SK-N-MC (cell line): ENCODE data around the gene PTGDS.

Experiments
- DNase-seq: peaks from one replicate; pipeline ENCODE4 v3.0.0-alpha.2; 2011; ENCODE audit warnings: low read depth, low spot score
- H3K27ac ChIP-seq: fragments of 200-600 bp; sonication (generic); 2 replicates; pipeline ENCODE4 v1.5.1; 2016; ENCODE audit warnings: mixed run types
- H3K36me3 ChIP-seq: fragments of 200-600 bp; sonication (generic); 2 replicates; pipeline ENCODE4 v1.6.1; 2017; ENCODE audit warnings: antibody characterized with exemption, low read length, mixed read lengths; ENCODE audit not compliant: insufficient read depth
- H3K4me3 ChIP-seq: fragments of 200-600 bp; sonication (generic); 2 replicates; pipeline ENCODE4 v1.5.1; 2016
- H3K9ac ChIP-seq: fragments of 200-600 bp; sonication (generic); 2 replicates; pipeline ENCODE4 v1.8.0; 2017; ENCODE audit warnings: mixed run types, mixed read lengths; ENCODE audit not compliant: insufficient read length
- H3K9me3 ChIP-seq: fragments of 200-600 bp; sonication (generic); 2 replicates; pipeline ENCODE4 v1.6.1; 2017; ENCODE audit warnings: low read depth, mild to moderate bottlenecking, antibody characterized with exemption, low read length, moderate library complexity, mixed read lengths
- EZH2 ChIP-seq: fragments of 200-600 bp; sonication (generic); IDR thresholded peaks from one replicate; pipeline ENCODE4 v1.6.1; 2017; ENCODE audit warnings: antibody characterized with exemption
- FOXP2 ChIP-seq: optimal IDR thresholded peaks from 2 replicates; pipeline ENCODE3; 2011; ENCODE audit warnings: mild to moderate bottlenecking, moderate library complexity; ENCODE audit not compliant: insufficient read depth; ENCODE audit errors: extremely low read length, control extremely low read depth
- POLR2AphosphoS5 ChIP-seq: IDR thresholded peaks from 2 replicates; pipeline ENCODE4 v1.6.1; 2012; ENCODE audit warnings: mild to moderate bottlenecking, low read depth, low read length, borderline replicate concordance

The PTGDS gene

DNA sequence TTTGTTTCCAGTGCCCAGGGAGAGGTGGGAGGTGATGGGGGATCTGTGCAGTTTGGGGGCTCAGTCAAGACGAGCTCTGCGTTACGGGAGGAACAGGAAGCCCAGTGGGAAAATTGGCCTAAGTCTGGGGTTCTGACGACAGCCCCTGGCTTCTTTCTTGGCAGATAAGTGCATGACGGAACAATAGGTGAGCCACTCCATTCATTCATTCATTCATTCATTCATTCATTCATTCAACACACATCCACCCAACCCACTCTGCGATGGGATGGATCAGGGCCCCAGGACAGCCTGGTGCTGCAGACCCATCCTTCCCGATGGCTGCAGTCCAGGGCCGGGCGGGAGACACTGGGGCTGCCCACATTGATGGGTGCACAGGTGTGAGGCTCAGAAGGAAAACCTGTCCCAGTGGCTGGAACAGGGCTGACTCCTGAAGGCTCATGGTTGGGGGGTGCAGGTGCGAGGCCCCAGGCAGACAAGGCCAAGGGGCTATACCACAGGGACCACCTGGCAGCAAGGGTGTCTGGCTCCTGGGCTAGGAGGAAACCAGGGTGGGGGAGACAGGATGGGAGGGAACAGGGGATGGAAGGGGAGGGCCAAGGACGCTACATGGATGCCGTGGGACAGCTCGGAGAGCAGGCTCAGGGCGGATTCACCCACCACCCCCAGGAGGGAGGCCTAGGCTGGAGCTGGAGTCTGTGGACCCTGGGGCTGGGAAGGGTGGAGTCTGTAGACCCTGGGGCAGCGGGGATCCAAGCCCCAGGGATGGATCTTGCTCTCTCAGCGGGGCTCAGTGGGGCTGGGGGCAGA lies 3.6 kb downstream of the PTGDS start:
- TF ChIP-seq FOXP2 (no peak), EZH2 (no peak), POLR2AphosphoS5 (no peak)
- no peaks in the 10 kb centered on the region for H3K9me3 ChIP-seq
- H3K4me3 ChIP-seq: no peak overlapping the region
- H3K36me3 ChIP-seq: no peaks in the 10 kb centered on the region
- H3K27ac ChIP-seq: no peak overlapping the region
- H3K9ac ChIP-seq: no peak overlapping the region
- no peak for DNase-seq

GRCh38 chr9:136981588-136982231 lies 4.4 kb downstream of the PTGDS start:
- TF ChIP-seq FOXP2: no peak
- no peak for TF ChIP-seq POLR2AphosphoS5
- TF ChIP-seq EZH2: no peak
- H3K9me3 ChIP-seq: no peaks in the 10 kb centered on the region
- H3K36me3 ChIP-seq: no peaks in the 10 kb centered on the region
- 0 out of 2 replicates have a peak overlapping the region, but pooled peaks have one; percentile 31 for H3K27ac ChIP-seq
- DNase-seq: no peak
- no peak overlapping the region for H3K4me3 ChIP-seq
- H3K9ac ChIP-seq: no peak overlapping the region

DNA sequence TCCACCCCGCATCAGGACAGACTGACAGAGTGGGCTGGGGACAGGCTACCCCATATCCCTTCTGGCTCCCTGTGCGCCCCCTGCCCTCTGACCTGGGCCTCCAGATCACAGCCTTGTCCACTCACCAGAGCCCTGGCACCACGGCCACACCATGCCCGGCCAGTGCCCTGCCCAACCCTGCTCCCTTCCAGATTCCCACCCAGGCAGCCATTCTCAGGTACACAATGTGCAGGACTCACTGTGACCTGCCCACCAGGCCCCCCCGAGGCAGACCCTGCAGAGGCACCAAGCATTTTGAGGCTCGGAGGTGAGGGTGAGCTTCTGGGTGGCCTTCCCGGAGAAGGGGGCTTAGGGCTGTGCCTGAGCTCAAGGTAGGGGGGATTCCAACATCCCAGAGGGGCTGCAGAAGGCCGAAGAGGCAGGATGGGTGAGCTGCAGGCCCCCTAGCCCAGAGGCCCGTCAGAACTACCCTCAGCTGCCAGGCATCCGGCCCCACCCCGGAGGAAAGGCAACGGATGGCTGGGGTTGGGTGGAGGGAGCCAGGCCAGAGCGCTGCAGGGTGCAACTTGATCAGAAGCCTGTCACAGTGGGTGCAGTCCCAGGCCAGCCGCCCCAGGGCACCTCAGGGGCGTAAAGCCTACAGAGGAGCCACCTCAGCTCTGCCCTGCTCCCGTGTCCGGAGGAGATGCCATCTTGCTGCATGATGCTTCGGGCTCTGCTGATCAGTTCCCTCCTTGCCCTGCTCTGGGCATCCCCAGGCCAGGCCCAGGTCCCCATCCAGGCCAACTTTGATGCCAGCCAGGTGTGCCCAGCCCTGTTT lies 5.1 kb downstream of the PTGDS start, which contains the start of gene LCNL1:
LCNL1 (plus strand) TSS at position 762 of the 820 bp plus-strand sequence. CDS start 594 bp downstream, outside the sequence.
- 0 out of 2 replicates have a peak within 1 kb of the TSS, but pooled peaks have one; percentile 31 for H3K27ac ChIP-seq
- H3K36me3 ChIP-seq: no peaks in the 10 kb centered on the region
- H3K4me3 ChIP-seq: no peak within 1 kb of the TSS
- no peak within 1 kb of the TSS for H3K9ac ChIP-seq
- TF ChIP-seq POLR2AphosphoS5 (no peak), FOXP2 (no peak)
- H3K9me3 ChIP-seq: no peaks in the 10 kb centered on the region
- DNase-seq: no peak

- Histone ChIP-seq H3K4me3 (no peak overlapping the region), H3K36me3 (no peaks in the 10 kb centered on the region), H3K27ac (no peak overlapping the region), H3K9ac (no peak overlapping the region), H3K9me3 (no peaks in the 10 kb centered on the region)
- DNase-seq: no peak
- no peak for TF ChIP-seq EZH2
- TF ChIP-seq POLR2AphosphoS5: no peak
- no peak for TF ChIP-seq FOXP2
These were observed 5.9 kb downstream of the PTGDS start for GRCh38 chr9:136983167-136983566.

DNA sequence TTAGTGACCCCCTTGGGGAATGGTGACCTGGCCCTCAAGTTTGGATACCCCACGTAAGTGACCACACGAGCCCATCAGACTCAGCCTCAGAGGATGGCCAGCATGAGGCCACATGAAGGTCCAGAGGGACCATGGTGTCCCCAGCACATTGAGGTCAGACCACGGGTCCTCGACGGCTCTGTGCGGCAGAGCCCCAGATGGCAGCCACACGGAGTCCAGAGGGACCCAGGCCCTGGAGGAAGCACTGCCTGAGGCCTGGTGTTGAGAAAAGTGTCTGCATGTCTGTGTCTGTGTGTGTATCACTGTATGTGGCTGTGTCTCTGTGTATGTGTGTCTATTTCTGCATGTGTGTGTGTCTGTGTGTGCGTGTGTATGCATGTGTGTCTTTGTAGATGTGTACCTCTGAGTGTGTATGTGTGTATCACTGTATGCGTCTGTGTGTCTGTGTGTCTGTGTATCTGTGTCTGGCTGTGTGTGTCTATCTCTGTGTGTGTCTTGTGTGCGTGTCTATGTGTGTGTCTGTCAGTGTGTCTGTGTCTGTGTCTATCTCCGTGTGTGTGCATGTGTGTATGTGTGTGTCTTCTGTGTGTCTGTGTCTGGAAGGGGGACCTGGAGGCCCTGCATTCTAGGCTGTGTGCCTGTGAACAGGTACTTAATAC lies 6.5 kb downstream of the PTGDS start:
- no peak overlapping the region for H3K27ac ChIP-seq
- DNase-seq: no peak
- H3K9ac ChIP-seq: no peak overlapping the region
- H3K4me3 ChIP-seq: no peak overlapping the region
- H3K36me3 ChIP-seq: no peaks in the 10 kb centered on the region
- H3K9me3 ChIP-seq: no peaks in the 10 kb centered on the region
- TF ChIP-seq POLR2AphosphoS5: no peak
- no peak for TF ChIP-seq FOXP2
- TF ChIP-seq EZH2: no peak

DNA sequence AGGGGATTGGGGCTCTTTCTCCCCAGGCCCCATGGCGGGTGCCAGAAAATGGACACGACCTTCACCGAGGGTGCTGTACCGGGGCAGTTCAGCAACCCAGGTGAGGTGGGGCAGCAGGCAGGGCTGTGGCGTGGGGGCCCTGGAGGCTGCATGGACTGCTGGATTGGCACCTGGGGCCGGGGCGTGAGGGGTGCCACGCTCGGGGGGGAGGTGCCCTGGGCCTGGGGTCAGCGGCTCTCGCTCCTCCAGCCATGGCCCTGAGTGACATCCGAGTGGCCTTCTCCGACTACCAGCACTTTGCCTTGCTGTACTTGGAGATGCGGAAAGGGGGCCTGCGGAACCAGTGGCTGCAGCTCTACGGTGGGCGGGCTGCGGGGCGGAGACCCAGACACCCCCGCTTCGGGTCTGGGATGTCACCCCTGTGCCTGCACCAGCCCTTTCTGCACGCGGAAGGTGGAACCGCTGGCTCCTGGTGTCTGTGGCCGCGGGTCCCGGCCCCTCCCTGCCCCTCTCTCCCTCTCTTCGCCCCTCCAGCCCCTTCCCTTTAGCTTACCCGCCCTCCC lies 7.2 kb downstream of the PTGDS start:
- no peak overlapping the region for H3K27ac ChIP-seq
- no peaks in the 10 kb centered on the region for H3K36me3 ChIP-seq
- no peak overlapping the region for H3K9ac ChIP-seq
- H3K9me3 ChIP-seq: no peaks in the 10 kb centered on the region
- no peak for TF ChIP-seq EZH2
- no peak for TF ChIP-seq FOXP2
- TF ChIP-seq POLR2AphosphoS5: no peak
- no peak for DNase-seq
- H3K4me3 ChIP-seq: no peak overlapping the region

DNA sequence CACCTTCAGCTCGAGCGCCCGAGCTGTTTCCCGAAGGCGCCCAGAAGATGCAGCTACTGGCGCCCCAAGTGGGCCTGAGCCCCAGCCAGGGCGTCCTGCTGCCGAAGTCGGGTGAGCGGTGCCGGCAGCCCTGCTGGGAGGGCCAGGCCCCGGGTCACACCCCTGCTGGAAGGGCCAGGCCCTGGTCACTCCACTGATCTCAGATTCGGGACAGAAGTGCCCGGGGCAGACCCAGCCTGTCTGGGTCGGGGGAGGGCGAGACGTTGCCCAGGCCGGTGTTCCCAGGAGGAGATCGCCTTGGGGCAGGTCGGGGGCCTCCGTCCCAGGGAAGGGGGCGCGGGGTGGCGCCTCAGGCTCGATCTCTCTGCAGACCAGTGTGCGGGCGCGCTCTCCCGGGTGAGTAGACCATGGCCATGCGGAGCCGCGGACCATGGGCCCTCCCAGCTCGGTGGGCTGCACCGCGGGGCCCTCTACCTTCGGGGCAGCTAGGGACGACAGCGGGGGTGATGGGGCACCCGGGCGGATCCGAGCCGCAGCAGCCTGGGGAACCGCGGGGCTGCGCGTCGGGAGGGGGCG lies 7.8 kb downstream of the PTGDS start:
- Histone ChIP-seq H3K4me3 (no peak overlapping the region), H3K9me3 (no peaks in the 10 kb centered on the region), H3K9ac (no peak overlapping the region), H3K27ac (no peak overlapping the region), H3K36me3 (no peaks in the 10 kb centered on the region)
- TF ChIP-seq EZH2: no peak
- DNase-seq: no peak
